MM.1S (cell line): ENCODE measurements around the gene DKK2.

Experiments
- DNase-seq: peaks from one replicate; pipeline ENCODE4 v3.0.0-alpha.2; 2015
- H2AFZ ChIP-seq: fragments of 300-600 bp; sonication (generic); 2 replicates; pipeline ENCODE4 v1.6.0; 2016; ENCODE audit warnings: antibody characterized with exemption, low read length
- H3F3A ChIP-seq: fragments of 300-600 bp; sonication (generic); 2 replicates; pipeline ENCODE4 v1.6.1; 2016; ENCODE audit warnings: mild to moderate bottlenecking, antibody characterized with exemption, low read length, moderate library complexity, mixed read lengths; ENCODE audit not compliant: insufficient read depth
- H3K27ac ChIP-seq: fragments of 300-600 bp; sonication (generic); 2 replicates; pipeline ENCODE4 v1.5.1; 2016; ENCODE audit warnings: mild to moderate bottlenecking, low read length
- H3K27me3 ChIP-seq: fragments of 300-600 bp; sonication (generic); replicated peaks from 2 replicates; pipeline ENCODE4 v1.6.0; 2016; ENCODE audit warnings: low read length; ENCODE audit not compliant: insufficient read depth
- H3K36me3 ChIP-seq: fragments of 300-600 bp; sonication (generic); replicated peaks from 2 replicates; pipeline ENCODE4 v1.6.1; 2016; ENCODE audit warnings: mild to moderate bottlenecking, low read length, mixed read lengths; ENCODE audit not compliant: insufficient read depth
- H3K4me1 ChIP-seq: fragments of 300-600 bp; sonication (generic); 2 replicates; pipeline ENCODE4 v1.6.1; 2016; ENCODE audit warnings: low read length, mixed read lengths
- H3K4me2 ChIP-seq: fragments of 300-600 bp; sonication (generic); 2 replicates; pipeline ENCODE4 v1.6.0; 2016; ENCODE audit warnings: low read depth, low read length
- H3K4me3 ChIP-seq: fragments of 300-600 bp; sonication (generic); 2 replicates; pipeline ENCODE4 v1.5.1; 2016; ENCODE audit warnings: low read length, mixed read lengths
- H3K79me2 ChIP-seq: fragments of 300-600 bp; sonication (generic); 2 replicates; pipeline ENCODE4 v1.6.1; 2016; ENCODE audit warnings: mixed run types, low read length, mixed read lengths
- H3K9ac ChIP-seq: fragments of 300-600 bp; sonication (generic); 2 replicates; pipeline ENCODE4 v1.6.1; 2016; ENCODE audit warnings: low read length, mixed read lengths
- H3K9me2 ChIP-seq: fragments of 300-600 bp; sonication (generic); replicated peaks from 2 replicates; pipeline ENCODE4 v1.6.1; 2016; ENCODE audit warnings: mild to moderate bottlenecking, low read length, mixed read lengths; ENCODE audit not compliant: insufficient read depth
- H3K9me3 ChIP-seq: fragments of 300-600 bp; sonication (generic); replicated peaks from 2 replicates; pipeline ENCODE4 v1.6.1; 2016; ENCODE audit warnings: mild to moderate bottlenecking, low read length, mixed read lengths; ENCODE audit not compliant: insufficient read depth
- H4K20me1 ChIP-seq: fragments of 300-600 bp; sonication (generic); 2 replicates; pipeline ENCODE4 v1.6.1; 2016; ENCODE audit warnings: mild to moderate bottlenecking, low read length, moderate library complexity, mixed read lengths; ENCODE audit not compliant: insufficient read depth
- CTCF ChIP-seq: fragments of 300-600 bp; sonication (generic); IDR thresholded peaks from 2 replicates; pipeline ENCODE4 v1.5.1; 2016; ENCODE audit warnings: antibody characterized with exemption, low read length, mixed read lengths
- EZH2 ChIP-seq: fragments of 300-600 bp; sonication (generic); optimal IDR thresholded peaks from 2 replicates; pipeline ENCODE3; 2017; ENCODE audit warnings: low read depth, mild to moderate bottlenecking, antibody characterized with exemption, low read length, mixed read lengths
- EZH2phosphoT487 ChIP-seq: fragments of 300-600 bp; sonication (generic); IDR thresholded peaks from 2 replicates; pipeline ENCODE4 v1.6.1; 2018; ENCODE audit warnings: antibody characterized with exemption, low read length

DKK2 gene

GRCh38 chr4:106898621-106899230, 137.4 kb downstream of the DKK2 start:
- peak; percentile 81 for TF ChIP-seq CTCF
- no peak for TF ChIP-seq EZH2
- Histone ChIP-seq H3K4me1 (no peaks in the 10 kb centered on the region), H3K4me2 (no peak overlapping the region), H3K9me3 (no peaks in the 10 kb centered on the region), H3K27ac (no peak overlapping the region), H3K9ac (no peak overlapping the region), H3K4me3 (no peak overlapping the region), H3K36me3 (no peaks in the 10 kb centered on the region), H3K9me2 (no peaks in the 10 kb centered on the region), H3K79me2 (no peaks in the 10 kb centered on the region), H3K27me3 (no peaks in the 10 kb centered on the region), H3F3A (no peaks in the 10 kb centered on the region), H2AFZ (no peak overlapping the region), H4K20me1 (no peaks in the 10 kb centered on the region)
- DNase-seq: peak; percentile 51

- H3K9me3 ChIP-seq: no peaks in the 10 kb centered on the region
- no peak overlapping the region for H3K27ac ChIP-seq
- no peak for DNase-seq
- H3K27me3 ChIP-seq: no peaks in the 10 kb centered on the region
- H2AFZ ChIP-seq: no peak overlapping the region
- H3K9ac ChIP-seq: no peak overlapping the region
- H3K36me3 ChIP-seq: no peaks in the 10 kb centered on the region
- no peak for TF ChIP-seq CTCF
- TF ChIP-seq EZH2phosphoT487: no peak
- no peak for TF ChIP-seq EZH2
- H4K20me1 ChIP-seq: no peaks in the 10 kb centered on the region
- no peaks in the 10 kb centered on the region for H3K79me2 ChIP-seq
- H3K4me3 ChIP-seq: no peak overlapping the region
- no peaks in the 10 kb centered on the region for H3K4me1 ChIP-seq
- no peaks in the 10 kb centered on the region for H3F3A ChIP-seq
- H3K9me2 ChIP-seq: no peaks in the 10 kb centered on the region
- no peak overlapping the region for H3K4me2 ChIP-seq
These were observed 142.2 kb downstream of the DKK2 start for GRCh38 chr4:106893903-106894302.

GRCh38 chr4:106893395-106893881, 142.7 kb downstream of the DKK2 start:
- DNase-seq: no peak
- H3K4me1 ChIP-seq: no peaks in the 10 kb centered on the region
- no peak overlapping the region for H3K4me3 ChIP-seq
- TF ChIP-seq EZH2 (no peak), EZH2phosphoT487 (no peak)
- no peak overlapping the region for H3K9ac ChIP-seq
- H3F3A ChIP-seq: no peaks in the 10 kb centered on the region
- no peak overlapping the region for H3K27ac ChIP-seq
- H3K36me3 ChIP-seq: no peaks in the 10 kb centered on the region
- H3K79me2 ChIP-seq: no peaks in the 10 kb centered on the region
- no peak overlapping the region for H3K4me2 ChIP-seq
- no peaks in the 10 kb centered on the region for H3K27me3 ChIP-seq
- no peaks in the 10 kb centered on the region for H3K9me3 ChIP-seq
- no peaks in the 10 kb centered on the region for H4K20me1 ChIP-seq
- no peak overlapping the region for H2AFZ ChIP-seq
- H3K9me2 ChIP-seq: no peaks in the 10 kb centered on the region

- no peaks in the 10 kb centered on the region for H4K20me1 ChIP-seq
- H3K9me3 ChIP-seq: no peaks in the 10 kb centered on the region
- no peak for DNase-seq
- H3K4me1 ChIP-seq: no peaks in the 10 kb centered on the region
- no peak for TF ChIP-seq EZH2
- TF ChIP-seq CTCF: no peak
- no peak for TF ChIP-seq EZH2phosphoT487
- H3K9ac ChIP-seq: no peak overlapping the region
- no peaks in the 10 kb centered on the region for H3K27me3 ChIP-seq
- H3K27ac ChIP-seq: no peak overlapping the region
- H3F3A ChIP-seq: no peaks in the 10 kb centered on the region
- no peaks in the 10 kb centered on the region for H3K9me2 ChIP-seq
- no peak overlapping the region for H3K4me3 ChIP-seq
- no peak overlapping the region for H2AFZ ChIP-seq
- no peak overlapping the region for H3K4me2 ChIP-seq
- no peaks in the 10 kb centered on the region for H3K36me3 ChIP-seq
- no peaks in the 10 kb centered on the region for H3K79me2 ChIP-seq
These were observed 143.3 kb downstream of the DKK2 start for GRCh38 chr4:106892786-106893185.
